ENCODE results near the gene C16orf96. TPM values are rescaled to one million over a fixed set of nuclear protein-coding genes. Genes with fewer than 3 reads are reported as not detected.

C16orf96 gene
- polyA plus RNA-seq, 2 of the 4 experiments (the other 2 are of a cell fraction): 0.01 to 0.03 TPM

- no peak for DNase-seq (ENCODE audit: low read depth in 1 of 2, low spot score in 1 of 2)
- TF ChIP-seq MAX (IDR thresholded peaks at IDR 0.05) (no peak), PBX3 (IDR thresholded peaks at IDR 0.05) (no peak), SREBF2 (IDR thresholded peaks at IDR 0.05) (no peak), USF2 (IDR thresholded peaks at IDR 0.05) (no peak), ZC3H11A (IDR thresholded peaks at IDR 0.05) (no peak), JUN (IDR thresholded peaks at IDR 0.05) (no peak), ZSCAN20 (CRISPR knock-in tag; IDR thresholded peaks at IDR 0.05) (no peak), TFCP2L1 (CRISPR knock-in tag; IDR thresholded peaks at IDR 0.05) (no peak), RAD21 (conservative IDR thresholded peaks at IDR 0.05 in 1 of 2, IDR thresholded peaks at IDR 0.05 in 1 of 2) (no peak), FOSB (CRISPR knock-in tag; IDR thresholded peaks at IDR 0.05) (no peak), MAZ (IDR thresholded peaks at IDR 0.05; ENCODE audit: borderline replicate concordance, low read depth, low read length) (no peak), FOXS1 (CRISPR knock-in tag; IDR thresholded peaks at IDR 0.05) (no peak)
- CTCF ChIA-PET: interaction anchor here (1.6 kb wide), 1 partner anchor 9 kb away, joined by 12 read pairs; no protein-coding TSS in a partner anchor
- Histone ChIP-seq H3K9me3 (no peaks in the 10 kb centered on the region), H3K4me2 (no peak overlapping the region), H3K27ac (no peak overlapping the region), H3K4me3 (no peak overlapping the region), H3K4me1 (peaks cover 13% of the 10 kb centered on the region)
- POLR2A ChIA-PET: no interaction called here
- ATAC-seq: no peak
- FAIRE-seq: no peak
- 87% methylated on average over 15 of the region's 15 CpGs for WGBS (ENCODE audit: missing lambda C conversion rate)
These were observed 19.9 kb downstream of the C16orf96 start for GRCh38 chr16:4576008-4576407.

- TF ChIP-seq ZSCAN20 (CRISPR knock-in tag; IDR thresholded peaks at IDR 0.05) (no peak), ZFP36 (IDR thresholded peaks at IDR 0.05; ENCODE audit: borderline replicate concordance, partially characterized antibody) (no peak), HMGXB4 (CRISPR knock-in tag; IDR thresholded peaks at IDR 0.05; ENCODE audit: borderline replicate concordance) (no peak)
- ATAC-seq (no peak), DNase-seq (ENCODE audit: low read depth in 1 of 2, low spot score in 1 of 2) (no peak), FAIRE-seq (no peak)
- WGBS (ENCODE audit: missing lambda C conversion rate): 87% methylated on average over 8 of the region's 13 CpGs
- Histone ChIP-seq H3K4me3 (no peak overlapping the region), H3K27ac (peak overlapping the region in 1 of 2 experiments; percentile 66; a peak in 1 of 6 replicates), H3K4me1 (peaks cover 13% of the 10 kb centered on the region), H3K9me3 (no peaks in the 10 kb centered on the region), H3K4me2 (no peak overlapping the region)
- POLR2A ChIA-PET: no interaction called here
- CTCF ChIA-PET: interaction anchor here (0.9 to 2.0 kb wide), 4 partner anchors 9 to 73 kb away, joined by 3 to 10 read pairs (median 5); no protein-coding TSS in a partner anchor
These were observed 22.9 kb downstream of the C16orf96 start for GRCh38 chr16:4578961-4579530.

- ATAC-seq (peak; percentile 54 to 78; a peak in 4 of 6 replicates), FAIRE-seq (no peak), DNase-seq (ENCODE audit: low read depth in 1 of 2, low spot score in 1 of 2) (peak in 1 of 2 experiments; percentile 48)
- 12% methylated on average over 6 of the region's 6 CpGs for WGBS (ENCODE audit: missing lambda C conversion rate)
- POLR2A ChIA-PET: no interaction called here
- TF ChIP-seq MAX (IDR thresholded peaks at IDR 0.05) (0 out of 2 replicates have a peak, but pooled peaks have one; percentile 1), EP300 (IDR thresholded peaks at IDR 0.05) (no peak), NR3C1 (IDR thresholded peaks at IDR 0.05) (no peak), FOSL2 (IDR thresholded peaks at IDR 0.05) (no peak), FOSL2 (CRISPR knock-in tag; IDR thresholded peaks at IDR 0.05) (peak; percentile 31)
- CTCF ChIA-PET: interaction anchor here (0.9 kb wide), 1 partner anchor 15 kb away, joined by 3 read pairs; no protein-coding TSS in a partner anchor
- H3K4me3 ChIP-seq: no peak overlapping the region
- peak overlapping the region; percentile 46; the same call in 2 of the 3 replicates for H3K4me2 ChIP-seq
- peak overlapping the region; percentile 42 to 66; a peak in 3 of 6 replicates for H3K27ac ChIP-seq
- no peaks in the 10 kb centered on the region for H3K9me3 ChIP-seq
- peaks cover 13% of the 10 kb centered on the region for H3K4me1 ChIP-seq
These were observed 24.1 kb downstream of the C16orf96 start for GRCh38 chr16:4580250-4580649.

Measured in A549 (cell line).